Stomach (tissue), 19 donors: ENCODE measurements around the gene GSG1L. TPM values are rescaled to one million over a fixed set of nuclear protein-coding genes. Genes with fewer than 3 reads are reported as not detected.

Source experiments
- DNase-seq, 2 donors: peaks; one replicate each; pipeline versions ENCODE4 v3.0.0 to v3.0.0-alpha.2; 2013 to 2019
- H3K27ac ChIP-seq, 5 donors: fragments of 200-600 bp in 4 of 5; sonication (generic) in 4 of 5; one replicate each; pipeline ENCODE4 v1.5.1; 2013 to 2019; ENCODE audit warnings: mild to moderate bottlenecking in 1 of 5, moderate library complexity in 1 of 5
- H3K27me3 ChIP-seq, 3 donors: fragments of 200-600 bp; sonication (generic); one replicate each; pipeline ENCODE4 v1.5.1; 2017 to 2019; ENCODE audit warnings: mixed run types in 1 of 3
- H3K36me3 ChIP-seq, 4 donors: fragments of 200-600 bp; sonication (generic); 1 replicate in 3 of 4; 2 replicates in 1 of 4; pipeline ENCODE4 v1.5.1; 2016 to 2019
- H3K4me1 ChIP-seq, 4 donors: fragments of 200-600 bp; sonication (generic); one replicate each; pipeline ENCODE4 v1.5.1; 2016 to 2019
- H3K4me3 ChIP-seq, 4 donors: fragments of 200-600 bp; sonication (generic) in 3 of 4; one replicate each; pipeline ENCODE4 v1.5.1; 2016 to 2019; ENCODE audit warnings: mild to moderate bottlenecking in 1 of 4
- H3K9me3 ChIP-seq, 4 donors: fragments of 200-600 bp; sonication (generic); one replicate each; pipeline ENCODE4 v1.5.1; 2016 to 2019
- EP300 ChIP-seq: sonication (generic); formaldehyde crosslinking; IDR thresholded peaks from one replicate; pipeline ENCODE4 v1.6.1; 2017; ENCODE audit warnings: antibody characterized with exemption
- POLR2A ChIP-seq, 4 donors: fragments of 450-650 bp; IDR thresholded peaks; one replicate each; pipeline ENCODE4 v1.6.1; 2016; ENCODE audit warnings: antibody characterized with exemption in 4 of 4, control low read depth in 2 of 4, mild to moderate bottlenecking in 1 of 4, moderate library complexity in 1 of 4
- POLR2AphosphoS5 ChIP-seq, 3 donors: sonication (generic); formaldehyde crosslinking; IDR thresholded peaks; one replicate each; pipeline ENCODE4 v1.6.1; 2016; ENCODE audit warnings: antibody characterized with exemption in 3 of 3
- WGBS, 5 donors: extraction: QIAGEN DNeasy Blood & Tissue Kit in 3 of 5; methylation state at CpG; one replicate each; pipeline versions ENCODE4 v1.1.5 to v1.1.7; 2013 to 2018; 5-methylcytosine and 5-hydroxymethylcytosine counted together
- intact Hi-C: fragments of 100-400 bp; cut with DNase I; formaldehyde crosslinking; loops from one replicate; pipeline ENCODE4 v1.15.1; 2023; ENCODE audit warnings: low total_unique reads
- long read RNA-seq, 10 donors: transcript quantifications; one replicate each; lab custom pipeline, GENCODE V29; 2026
- polyA plus RNA-seq, 3 donors: library from polyadenylated mRNA; stranded (reverse); fragments of 200-250 nt; gene quantifications; one replicate each; pipeline ENCODE4 v1.2.3, GENCODE V29; 2013
- total RNA-seq, 5 donors: library from RNA; depleted of rRNA; stranded (reverse); fragments of >200 nt; gene quantifications; one replicate each; pipeline versions ENCODE4 v1.1.0 to v1.2.3, GENCODE V29; 2014 to 2016
- TF ChIP-seq, protein P1 (sequence below), 7 experiments: fragments of 450-650 bp in 4 of 7; fragments of 200-600 bp in 3 of 7; sonication (generic) in 3 of 7; IDR thresholded peaks; one replicate each; pipeline ENCODE4 v1.5.1; 2016 to 2019; ENCODE audit warnings: antibody characterized with exemption in 7 of 7, control low read depth in 2 of 7, mild to moderate bottlenecking in 1 of 7
- donor health status: healthy with polysubstance abuse.
- donor health status: Bipolar disorder and iron deficiency.
- donor health status: healthy.

The GSG1L gene
- total RNA-seq (not detected), polyA plus RNA-seq (under 1 TPM in 1 of 3 donors, not detected in 2; 0.06 TPM)
- long read RNA-seq, donor 1, full-length matches to known transcripts, result 1 of 1 reads
- long read RNA-seq, donor 1, partial matches to known transcripts, result 0 of 1 reads
- long read RNA-seq, donor 1, other reads (novel, unspliced or antisense), result 0 of 1 reads
- long read RNA-seq, donor 2, result 0 reads
- long read RNA-seq, donor 3, result 0 reads
- long read RNA-seq, donor 4, result 0 reads
- long read RNA-seq, donor 5, result 0 reads
- long read RNA-seq, donor 6, result 0 reads
- long read RNA-seq, donor 7, result 0 reads
- long read RNA-seq, donor 8, result 0 reads
- long read RNA-seq, donor 9, full-length matches to known transcripts, result 1 of 1 reads
- long read RNA-seq, donor 9, partial matches to known transcripts, result 0 of 1 reads
- long read RNA-seq, donor 9, other reads (novel, unspliced or antisense), result 0 of 1 reads
- long read RNA-seq, donor 10, result 0 reads

DNA sequence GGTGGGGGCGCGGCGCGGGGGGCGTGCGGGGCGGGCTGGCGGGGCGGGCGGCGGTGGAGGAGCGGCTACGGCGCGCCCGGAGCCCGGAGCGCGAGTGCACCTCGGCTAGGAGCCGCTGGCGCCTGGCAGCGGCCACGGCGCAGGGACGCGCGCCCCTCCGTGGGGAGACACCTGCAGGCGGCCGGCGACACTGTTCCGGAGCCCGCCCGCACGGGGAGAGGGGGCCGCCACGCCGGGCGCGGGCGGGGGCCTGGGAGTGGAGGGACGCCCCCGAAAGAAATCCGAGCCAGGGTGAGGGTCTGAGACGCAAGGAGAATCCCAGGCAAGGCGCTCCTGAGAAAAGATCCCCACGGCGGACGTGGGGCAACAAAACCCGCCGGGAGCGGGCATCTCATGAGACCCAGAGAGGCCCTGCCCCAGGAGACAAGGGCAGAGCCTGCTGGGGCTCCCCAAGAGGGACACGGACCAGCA is at the start of gene GSG1L:
Gene GSG1L, minus strand, starts transcription at position 124 of the 471 bp plus-strand sequence. CDS start 290 bp downstream, outside the sequence.
- Histone ChIP-seq H3K9me3 (no peaks in the 10 kb centered on the region), H3K36me3 (no peaks in the 10 kb centered on the region), H3K4me1 (peaks cover 8 to 14% (median 12%) of the 10 kb centered on the region in 4 donors), H3K4me3 (peak within 1 kb of the TSS; percentile 26 to 36 (median 30)), H3K27me3 (peaks cover 12 to 77% (median 34%) of the 10 kb centered on the region in 3 donors), H3K27ac (no peak within 1 kb of the TSS)
- intact Hi-C loops, result no loop called here
- WGBS, 5 donors, result 1 to 12% (median 3%) methylated on average over 7 to 54 of the region's 54 CpGs
- TF ChIP-seq, protein P1, sequence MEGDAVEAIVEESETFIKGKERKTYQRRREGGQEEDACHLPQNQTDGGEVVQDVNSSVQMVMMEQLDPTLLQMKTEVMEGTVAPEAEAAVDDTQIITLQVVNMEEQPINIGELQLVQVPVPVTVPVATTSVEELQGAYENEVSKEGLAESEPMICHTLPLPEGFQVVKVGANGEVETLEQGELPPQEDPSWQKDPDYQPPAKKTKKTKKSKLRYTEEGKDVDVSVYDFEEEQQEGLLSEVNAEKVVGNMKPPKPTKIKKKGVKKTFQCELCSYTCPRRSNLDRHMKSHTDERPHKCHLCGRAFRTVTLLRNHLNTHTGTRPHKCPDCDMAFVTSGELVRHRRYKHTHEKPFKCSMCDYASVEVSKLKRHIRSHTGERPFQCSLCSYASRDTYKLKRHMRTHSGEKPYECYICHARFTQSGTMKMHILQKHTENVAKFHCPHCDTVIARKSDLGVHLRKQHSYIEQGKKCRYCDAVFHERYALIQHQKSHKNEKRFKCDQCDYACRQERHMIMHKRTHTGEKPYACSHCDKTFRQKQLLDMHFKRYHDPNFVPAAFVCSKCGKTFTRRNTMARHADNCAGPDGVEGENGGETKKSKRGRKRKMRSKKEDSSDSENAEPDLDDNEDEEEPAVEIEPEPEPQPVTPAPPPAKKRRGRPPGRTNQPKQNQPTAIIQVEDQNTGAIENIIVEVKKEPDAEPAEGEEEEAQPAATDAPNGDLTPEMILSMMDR (IDR thresholded peaks at IDR 0.05), result no peak
- TF ChIP-seq EP300 (no peak), POLR2AphosphoS5 (IDR thresholded peaks at IDR 0.05) (no peak), POLR2A (IDR thresholded peaks at IDR 0.05) (no peak)
- peak in 1 of 2 donors; percentile 40 for DNase-seq

DNA sequence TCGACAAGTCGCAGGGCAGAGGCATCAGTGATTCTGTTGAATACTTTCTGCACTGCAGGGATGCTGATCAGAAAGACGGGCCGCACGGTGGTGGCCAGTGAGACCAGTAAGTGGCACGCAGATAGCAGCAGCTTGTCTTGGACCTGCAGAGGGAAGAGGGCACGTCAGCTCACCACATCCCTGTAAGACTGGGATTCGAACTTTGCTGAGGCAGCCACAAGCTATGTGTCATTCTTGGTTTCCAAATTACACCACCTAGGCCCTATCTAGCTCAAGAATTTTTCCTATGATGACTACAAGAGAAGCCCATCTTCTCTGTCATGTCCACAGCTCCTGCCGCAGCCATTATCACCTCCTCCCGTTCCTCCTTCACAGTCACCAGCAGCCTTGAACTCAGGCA is 49.4 kb upstream of the GSG1L start:
- no peak overlapping the region for H3K27ac ChIP-seq
- no peaks in the 10 kb centered on the region for H3K9me3 ChIP-seq
- H3K4me3 ChIP-seq, result no peak overlapping the region
- H3K27me3 ChIP-seq, result no peaks in the 10 kb centered on the region
- intact Hi-C loops, result no loop called here
- peaks cover 56 to 98% (median 95%) of the 10 kb centered on the region in 4 donors for H3K36me3 ChIP-seq
- WGBS, 5 donors, result 82 to 94% (median 90%) methylated on average over 8 to 10 of the region's 10 CpGs
- TF ChIP-seq EP300 (no peak), POLR2A (IDR thresholded peaks at IDR 0.05) (no peak), POLR2AphosphoS5 (IDR thresholded peaks at IDR 0.05) (no peak)
- TF ChIP-seq, protein P1 (IDR thresholded peaks at IDR 0.05), result no peak
- DNase-seq, result no peak
- peaks cover 0 to 3% (median 0%) of the 10 kb centered on the region in 4 donors for H3K4me1 ChIP-seq

DNA sequence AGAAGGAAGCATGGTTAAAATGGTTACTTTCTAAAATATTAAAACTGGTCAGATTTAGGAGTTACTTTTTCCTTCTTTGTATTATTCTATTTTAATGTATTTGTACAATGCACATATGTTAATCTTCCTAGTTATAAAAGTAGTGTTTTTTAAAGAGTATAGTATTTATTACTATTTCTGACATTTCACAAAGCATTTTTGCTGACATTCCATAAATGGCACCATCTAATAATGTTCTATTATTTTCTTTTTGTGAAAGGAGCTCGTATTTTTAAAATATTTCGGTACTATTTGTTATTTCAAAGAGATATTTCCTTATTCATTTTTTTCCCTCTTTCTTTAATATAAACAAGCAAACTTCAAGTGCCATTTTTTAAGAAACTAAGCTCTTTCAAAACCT is 47.5 kb upstream of the GSG1L start:
- Histone ChIP-seq H3K4me1 (peaks cover 0 to 3% (median 0%) of the 10 kb centered on the region in 4 donors), H3K36me3 (peaks cover 61 to 98% (median 95%) of the 10 kb centered on the region in 4 donors), H3K27me3 (no peaks in the 10 kb centered on the region), H3K27ac (no peak overlapping the region), H3K4me3 (no peak overlapping the region), H3K9me3 (no peaks in the 10 kb centered on the region)
- DNase-seq, result no peak
- intact Hi-C loops, result no loop called here
- no peak for TF ChIP-seq POLR2AphosphoS5 (IDR thresholded peaks at IDR 0.05)
- TF ChIP-seq POLR2A (IDR thresholded peaks at IDR 0.05), result no peak
- TF ChIP-seq, protein P1 (IDR thresholded peaks at IDR 0.05), result no peak
- no peak for TF ChIP-seq EP300
- WGBS, 5 donors, result 89 to 97% (median 95%) methylated on average over 2 of the region's 2 CpGs

DNA sequence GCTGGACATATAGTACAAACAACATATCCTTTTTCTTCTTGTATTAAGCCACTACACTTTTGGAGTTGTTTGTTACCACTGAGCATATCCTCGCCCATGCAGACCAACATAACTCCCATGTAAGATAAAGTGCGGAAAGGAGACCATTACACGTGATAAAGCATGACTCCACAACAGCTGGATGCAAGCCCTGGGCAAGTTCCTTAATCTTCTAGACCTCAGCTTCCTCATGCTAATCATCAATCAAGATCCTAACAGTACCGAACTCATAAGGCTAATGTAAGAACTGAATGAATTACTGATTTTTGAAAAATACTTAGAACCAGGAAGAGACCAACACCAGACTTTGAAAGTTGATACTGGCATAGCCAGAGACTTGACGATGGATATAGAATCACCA is 47.0 kb upstream of the GSG1L start:
- no peak for TF ChIP-seq POLR2A (IDR thresholded peaks at IDR 0.05)
- TF ChIP-seq POLR2AphosphoS5 (IDR thresholded peaks at IDR 0.05), result no peak
- TF ChIP-seq, protein P1 (IDR thresholded peaks at IDR 0.05), result no peak
- Histone ChIP-seq H3K9me3 (no peaks in the 10 kb centered on the region), H3K27ac (peak overlapping the region in 1 of 5 donors; percentile 32), H3K4me3 (no peak overlapping the region), H3K36me3 (peaks cover 60 to 98% (median 95%) of the 10 kb centered on the region in 4 donors), H3K4me1 (peaks cover 0 to 3% (median 0%) of the 10 kb centered on the region in 4 donors), H3K27me3 (no peaks in the 10 kb centered on the region)
- 64 to 76% (median 74%) methylated on average over 5 of the region's 5 CpGs for WGBS, 5 donors
- DNase-seq, result peak in 1 of 2 donors; percentile 4
- intact Hi-C loops, result no loop called here
